ENCODE measurements around the gene ASXL2.

Gene ASXL2

GRCh38 chr2:25760297-25760696 lies 118.0 kb downstream of the ASXL2 start:
- H3K9me3 Mint-ChIP-seq (ENCODE audit: low read depth) = no peaks in the 10 kb centered on the region
- peak overlapping the region; percentile 30 for H3K27ac Mint-ChIP-seq
- H3K4me1 Mint-ChIP-seq (ENCODE audit: low read depth) = peaks cover 7% of the 10 kb centered on the region
- H3K36me3 Mint-ChIP-seq = peaks cover 20% of the 10 kb centered on the region
- H3K4me3 Mint-ChIP-seq = no peak overlapping the region
- H3K27me3 Mint-ChIP-seq = no peaks in the 10 kb centered on the region

- Mint-ChIP-seq H3K9me3 (ENCODE audit: low read depth) (no peaks in the 10 kb centered on the region), H3K27ac (no peak overlapping the region), H3K36me3 (peaks cover 28% of the 10 kb centered on the region)
These were observed 119.9 kb downstream of the ASXL2 start for GRCh38 chr2:25758348-25758747.

GRCh38 chr2:25757906-25758305 lies 120.4 kb downstream of the ASXL2 start:
- Mint-ChIP-seq H3K36me3 (peaks cover 28% of the 10 kb centered on the region), H3K9me3 (ENCODE audit: low read depth) (no peaks in the 10 kb centered on the region), H3K4me1 (ENCODE audit: low read depth) (peaks cover 12% of the 10 kb centered on the region), H3K27me3 (no peaks in the 10 kb centered on the region), H3K4me3 (no peak overlapping the region), H3K27ac (no peak overlapping the region)

More at GRCh38 chr2:25758348-25758747, 119.9 kb downstream of the ASXL2 start:
- Mint-ChIP-seq H3K27me3 (no peaks in the 10 kb centered on the region), H3K4me3 (no peak overlapping the region), H3K4me1 (ENCODE audit: low read depth) (peaks cover 10% of the 10 kb centered on the region)

- Mint-ChIP-seq H3K4me1 (ENCODE audit: low read depth) (peaks cover 10% of the 10 kb centered on the region), H3K4me3 (no peak overlapping the region), H3K27me3 (no peaks in the 10 kb centered on the region), H3K9me3 (ENCODE audit: low read depth) (no peaks in the 10 kb centered on the region), H3K27ac (no peak overlapping the region), H3K36me3 (peaks cover 24% of the 10 kb centered on the region)
These were observed 121.8 kb downstream of the ASXL2 start for GRCh38 chr2:25756536-25756935.

- H3K4me1 Mint-ChIP-seq (ENCODE audit: low read depth) = peaks cover 7% of the 10 kb centered on the region
- H3K9me3 Mint-ChIP-seq (ENCODE audit: low read depth) = no peaks in the 10 kb centered on the region
- H3K4me3 Mint-ChIP-seq = no peak overlapping the region
- H3K27me3 Mint-ChIP-seq = no peaks in the 10 kb centered on the region
- H3K27ac Mint-ChIP-seq = peak overlapping the region; percentile 22
- peaks cover 16% of the 10 kb centered on the region for H3K36me3 Mint-ChIP-seq
These were observed 128.6 kb downstream of the ASXL2 start for GRCh38 chr2:25749676-25750075.

GRCh38 chr2:25744055-25744454 lies 134.2 kb downstream of the ASXL2 start:
- peaks cover 12% of the 10 kb centered on the region for H3K36me3 Mint-ChIP-seq
- peaks cover 25% of the 10 kb centered on the region for H3K4me1 Mint-ChIP-seq (ENCODE audit: low read depth)
- H3K27me3 Mint-ChIP-seq = no peaks in the 10 kb centered on the region
- no peak overlapping the region for H3K4me3 Mint-ChIP-seq
- no peak overlapping the region for H3K27ac Mint-ChIP-seq
- H3K9me3 Mint-ChIP-seq (ENCODE audit: low read depth) = no peaks in the 10 kb centered on the region

GRCh38 chr2:25743132-25743830 lies 135.0 kb downstream of the ASXL2 start:
- peak overlapping the region; percentile 34 for H3K4me3 Mint-ChIP-seq

GRCh38 chr2:25742501-25742900 lies 135.8 kb downstream of the ASXL2 start:
- peaks cover 11% of the 10 kb centered on the region for H3K36me3 Mint-ChIP-seq
- no peak overlapping the region for H3K4me3 Mint-ChIP-seq
- no peak overlapping the region for H3K27ac Mint-ChIP-seq
- H3K4me1 Mint-ChIP-seq (ENCODE audit: low read depth) = peaks cover 25% of the 10 kb centered on the region
- H3K27me3 Mint-ChIP-seq = no peaks in the 10 kb centered on the region
- H3K9me3 Mint-ChIP-seq (ENCODE audit: low read depth) = no peaks in the 10 kb centered on the region

More at GRCh38 chr2:25743132-25743830, 135.0 kb downstream of the ASXL2 start:
- H3K9me3 Mint-ChIP-seq (ENCODE audit: low read depth) = no peaks in the 10 kb centered on the region
- peaks cover 11% of the 10 kb centered on the region for H3K36me3 Mint-ChIP-seq
- H3K27me3 Mint-ChIP-seq = no peaks in the 10 kb centered on the region
- peak overlapping the region; percentile 41 for H3K27ac Mint-ChIP-seq
- H3K4me1 Mint-ChIP-seq (ENCODE audit: low read depth) = peaks cover 25% of the 10 kb centered on the region

GRCh38 chr2:25740810-25741381 lies 137.4 kb downstream of the ASXL2 start:
- Mint-ChIP-seq H3K36me3 (peaks cover 11% of the 10 kb centered on the region), H3K27ac (no peak overlapping the region), H3K4me1 (ENCODE audit: low read depth) (peaks cover 25% of the 10 kb centered on the region), H3K27me3 (no peaks in the 10 kb centered on the region), H3K4me3 (no peak overlapping the region), H3K9me3 (ENCODE audit: low read depth) (no peaks in the 10 kb centered on the region)

GRCh38 chr2:25738383-25739343 lies 139.6 kb downstream of the ASXL2 start:
- H3K9me3 Mint-ChIP-seq (ENCODE audit: low read depth) = no peaks in the 10 kb centered on the region
- peaks cover 11% of the 10 kb centered on the region for H3K36me3 Mint-ChIP-seq
- no peak overlapping the region for H3K4me3 Mint-ChIP-seq
- no peak overlapping the region for H3K27ac Mint-ChIP-seq
- no peaks in the 10 kb centered on the region for H3K27me3 Mint-ChIP-seq
- H3K4me1 Mint-ChIP-seq (ENCODE audit: low read depth) = peaks cover 18% of the 10 kb centered on the region

GRCh38 chr2:25736899-25737515 lies 141.3 kb downstream of the ASXL2 start:
- H3K4me3 Mint-ChIP-seq = no peak overlapping the region
- peaks cover 7% of the 10 kb centered on the region for H3K36me3 Mint-ChIP-seq
- peaks cover 3% of the 10 kb centered on the region for H3K4me1 Mint-ChIP-seq (ENCODE audit: low read depth)
- no peaks in the 10 kb centered on the region for H3K27me3 Mint-ChIP-seq
- H3K9me3 Mint-ChIP-seq (ENCODE audit: low read depth) = no peaks in the 10 kb centered on the region
- peak overlapping the region; percentile 34 for H3K27ac Mint-ChIP-seq

GRCh38 chr2:25735835-25736234 lies 142.5 kb downstream of the ASXL2 start:
- H3K27ac Mint-ChIP-seq = peak overlapping the region; percentile 30
- H3K27me3 Mint-ChIP-seq = no peaks in the 10 kb centered on the region
- H3K4me1 Mint-ChIP-seq (ENCODE audit: low read depth) = peaks cover 1% of the 10 kb centered on the region
- no peak overlapping the region for H3K4me3 Mint-ChIP-seq
- no peaks in the 10 kb centered on the region for H3K9me3 Mint-ChIP-seq (ENCODE audit: low read depth)
- peaks cover 2% of the 10 kb centered on the region for H3K36me3 Mint-ChIP-seq

GRCh38 chr2:25728559-25728958 lies 149.7 kb downstream of the ASXL2 start:
- H3K36me3 Mint-ChIP-seq = no peaks in the 10 kb centered on the region
- no peaks in the 10 kb centered on the region for H3K9me3 Mint-ChIP-seq (ENCODE audit: low read depth)
- no peak overlapping the region for H3K4me3 Mint-ChIP-seq
- H3K27me3 Mint-ChIP-seq = no peaks in the 10 kb centered on the region
- no peak overlapping the region for H3K27ac Mint-ChIP-seq
- no peaks in the 10 kb centered on the region for H3K4me1 Mint-ChIP-seq (ENCODE audit: low read depth)

GRCh38 chr2:25726522-25726921 lies 151.8 kb downstream of the ASXL2 start:
- Mint-ChIP-seq H3K27me3 (no peaks in the 10 kb centered on the region), H3K9me3 (ENCODE audit: low read depth) (no peaks in the 10 kb centered on the region), H3K4me1 (ENCODE audit: low read depth) (no peaks in the 10 kb centered on the region), H3K27ac (no peak overlapping the region), H3K4me3 (no peak overlapping the region), H3K36me3 (no peaks in the 10 kb centered on the region)
